HG03460 (cell line): ENCODE data around the gene RAP2C.
"Not testable (repeated sequence)": the region's sequence is repeated elsewhere in the genome, so short reads cannot be mapped to it uniquely, and the experiment has no call there.

Experiments used
- ATAC-seq: cut with Tn5 transposase; IDR thresholded peaks from one replicate; pipeline ENCODE4 v1.9.1; 2021; ENCODE audit not compliant: unreplicated experiment

Gene RAP2C

GRCh38 chrX:132200976-132201375, 18.3 kb downstream of the RAP2C start:
- no peak for ATAC-seq

- no peak for ATAC-seq
Measured at GRCh38 chrX:132199941-132200340, 19.3 kb downstream of the RAP2C start.

- ATAC-seq, result no peak
Measured at GRCh38 chrX:132193872-132194574, 25.2 kb downstream of the RAP2C start.

- ATAC-seq, result no peak
Measured at GRCh38 chrX:132191938-132192337, 27.3 kb downstream of the RAP2C start.

- no peak for ATAC-seq
Measured at GRCh38 chrX:132188175-132188574, 31.1 kb downstream of the RAP2C start.

GRCh38 chrX:132187451-132187850, 31.8 kb downstream of the RAP2C start:
- no peak for ATAC-seq

- no peak for ATAC-seq
Measured at GRCh38 chrX:132184871-132185270, 34.4 kb downstream of the RAP2C start.

GRCh38 chrX:132181364-132181763, 37.9 kb downstream of the RAP2C start:
- no peak for ATAC-seq

GRCh38 chrX:132180929-132181328, 38.3 kb downstream of the RAP2C start:
- ATAC-seq, result no peak

- ATAC-seq, result no peak
Measured at GRCh38 chrX:132173647-132174046, 45.6 kb downstream of the RAP2C start.

GRCh38 chrX:132171881-132172280, 47.4 kb downstream of the RAP2C start:
- ATAC-seq, result no peak

- ATAC-seq, result no peak
Measured at GRCh38 chrX:132171478-132171877, 47.8 kb downstream of the RAP2C start.

- ATAC-seq, result no peak
Measured at GRCh38 chrX:132169554-132169953, 49.7 kb downstream of the RAP2C start.

- ATAC-seq, result no peak
Measured at GRCh38 chrX:132165651-132166050, 53.6 kb downstream of the RAP2C start.

- ATAC-seq, result no peak
Measured at GRCh38 chrX:132165005-132165404, 54.2 kb downstream of the RAP2C start.

GRCh38 chrX:132163094-132163493, 56.2 kb downstream of the RAP2C start:
- ATAC-seq, result not testable (repeated sequence)

- no peak for ATAC-seq
Measured at GRCh38 chrX:132153166-132153565, 66.1 kb downstream of the RAP2C start.
